Natural killer cell (primary cell): ENCODE data around the gene CDC45. TPM values are rescaled to one million over a fixed set of nuclear protein-coding genes. Genes with fewer than 3 reads are reported as not detected.

Experiments
- ATAC-seq, 3 donors: fragments of 150-1000 bp in 2 of 3; fragments of 200-7000 bp in 1 of 3; cut with Tn5 transposase; 1 replicate in 1 of 3; 2 replicates in 2 of 3; pipeline ENCODE4 v1.10.0; 2021; ENCODE audit warnings: mild to moderate bottlenecking in 2 of 3, moderate library complexity in 2 of 3
- DNase-seq, 2 donors: peaks; one replicate each; pipeline versions ENCODE4 v3.0.0 to v3.0.0-alpha.2; 2013 to 2021; ENCODE audit warnings: mixed read lengths in 1 of 2
- H3K27ac ChIP-seq: one replicate; pipeline ENCODE4 v1.5.1; 2013; ENCODE audit warnings: mild to moderate bottlenecking, low read length
- H3K27me3 ChIP-seq: one replicate; pipeline ENCODE4 v1.6.1; 2013; ENCODE audit warnings: low read length; ENCODE audit not compliant: control insufficient read depth, insufficient read depth
- H3K36me3 ChIP-seq: one replicate; pipeline ENCODE4 v1.6.1; 2013; ENCODE audit warnings: low read length; ENCODE audit not compliant: control insufficient read depth, insufficient read depth
- H3K4me1 ChIP-seq: one replicate; pipeline ENCODE4 v1.6.1; 2013; ENCODE audit warnings: low read length; ENCODE audit not compliant: control insufficient read depth, insufficient read depth
- H3K4me3 ChIP-seq: one replicate; pipeline ENCODE4 v1.5.1; 2013; ENCODE audit warnings: low read length
- H3K9me3 ChIP-seq: one replicate; pipeline ENCODE4 v1.6.1; 2013; ENCODE audit warnings: low read length; ENCODE audit not compliant: control insufficient read depth, insufficient read depth
- H3K27ac Mint-ChIP-seq, 2 donors: one replicate each; pipeline ENCODE4 v1.8.0; 2022; ENCODE audit warnings: mild to moderate bottlenecking in 2 of 2, mixed read lengths in 2 of 2, moderate library complexity in 1 of 2
- H3K27me3 Mint-ChIP-seq, 2 donors: one replicate each; pipeline ENCODE4 v1.8.0; 2022; ENCODE audit warnings: low read depth in 2 of 2, mixed read lengths in 2 of 2
- H3K36me3 Mint-ChIP-seq: one replicate; pipeline ENCODE4 v1.8.0; 2022; ENCODE audit warnings: mixed read lengths
- H3K4me1 Mint-ChIP-seq, 2 donors: one replicate each; pipeline ENCODE4 v1.8.0; 2022; ENCODE audit warnings: mixed read lengths in 2 of 2
- H3K4me3 Mint-ChIP-seq: one replicate; pipeline ENCODE4 v1.8.0; 2022; ENCODE audit warnings: mild to moderate bottlenecking, moderate library complexity, mixed read lengths
- H3K9me3 Mint-ChIP-seq, 2 donors: one replicate each; pipeline ENCODE4 v1.8.0; 2022; ENCODE audit warnings: mixed read lengths in 2 of 2
- WGBS: methylation state at CpG from one replicate; pipeline ENCODE4 v1.1.7; 2013; ENCODE audit warnings: missing lambda C conversion rate; ENCODE audit not compliant: insufficient coverage; 5-methylcytosine and 5-hydroxymethylcytosine counted together
- intact Hi-C: fragments of 100-400 bp; cut with micrococcal nuclease; formaldehyde crosslinking; loops from one replicate; pipeline ENCODE4 v1.14.2; 2022
- total RNA-seq, 4 donors: library from RNA; stranded (reverse); fragments of 120-200 nt in 1 of 4; gene quantifications; one replicate each; pipeline versions ENCODE4 v1.2.3 to v1.2.4, GENCODE V29; 2013 to 2022
- TF ChIP-seq, protein P1 (sequence below): fragments of 200-600 bp; IDR thresholded peaks from one replicate; pipeline ENCODE4 v1.8.0; 2022; ENCODE audit warnings: antibody characterized with exemption

The CDC45 gene
- total RNA-seq, 3 donors from 2014 or later (not counting 1 experiment from before 2014, with no cell fraction given) = 1.6 to 4.8 (median 3.3) TPM

- ATAC-seq (peak in 1 of 3 donors; percentile 0), DNase-seq (no peak)
- Histone ChIP-seq H3K4me1 (peaks cover 30% of the 10 kb centered on the region), H3K4me3 (peak overlapping the region; percentile 71), H3K9me3 (no peaks in the 10 kb centered on the region), H3K36me3 (peaks cover 14% of the 10 kb centered on the region), H3K27me3 (no peaks in the 10 kb centered on the region), H3K27ac (peak overlapping the region; percentile 97)
- TF ChIP-seq, protein P1, sequence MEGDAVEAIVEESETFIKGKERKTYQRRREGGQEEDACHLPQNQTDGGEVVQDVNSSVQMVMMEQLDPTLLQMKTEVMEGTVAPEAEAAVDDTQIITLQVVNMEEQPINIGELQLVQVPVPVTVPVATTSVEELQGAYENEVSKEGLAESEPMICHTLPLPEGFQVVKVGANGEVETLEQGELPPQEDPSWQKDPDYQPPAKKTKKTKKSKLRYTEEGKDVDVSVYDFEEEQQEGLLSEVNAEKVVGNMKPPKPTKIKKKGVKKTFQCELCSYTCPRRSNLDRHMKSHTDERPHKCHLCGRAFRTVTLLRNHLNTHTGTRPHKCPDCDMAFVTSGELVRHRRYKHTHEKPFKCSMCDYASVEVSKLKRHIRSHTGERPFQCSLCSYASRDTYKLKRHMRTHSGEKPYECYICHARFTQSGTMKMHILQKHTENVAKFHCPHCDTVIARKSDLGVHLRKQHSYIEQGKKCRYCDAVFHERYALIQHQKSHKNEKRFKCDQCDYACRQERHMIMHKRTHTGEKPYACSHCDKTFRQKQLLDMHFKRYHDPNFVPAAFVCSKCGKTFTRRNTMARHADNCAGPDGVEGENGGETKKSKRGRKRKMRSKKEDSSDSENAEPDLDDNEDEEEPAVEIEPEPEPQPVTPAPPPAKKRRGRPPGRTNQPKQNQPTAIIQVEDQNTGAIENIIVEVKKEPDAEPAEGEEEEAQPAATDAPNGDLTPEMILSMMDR = no peak
- Mint-ChIP-seq H3K4me3 (peak overlapping the region; percentile 96), H3K27ac (peak overlapping the region; percentile 83 to 95), H3K36me3 (no peaks in the 10 kb centered on the region), H3K4me1 (peaks cover 33 to 41% of the 10 kb centered on the region in 2 donors), H3K27me3 (no peaks in the 10 kb centered on the region), H3K9me3 (no peaks in the 10 kb centered on the region)
- intact Hi-C loops = loop anchor here (1.0 kb wide), 3 partner anchors 14 to 31 kb away; partner anchors contain the start of gene MRPL40
- WGBS = 29% methylated on average over 21 of the region's 22 CpGs
Measured at GRCh38 chr22:19446603-19447329, 33.0 kb upstream of the CDC45 start.

DNA sequence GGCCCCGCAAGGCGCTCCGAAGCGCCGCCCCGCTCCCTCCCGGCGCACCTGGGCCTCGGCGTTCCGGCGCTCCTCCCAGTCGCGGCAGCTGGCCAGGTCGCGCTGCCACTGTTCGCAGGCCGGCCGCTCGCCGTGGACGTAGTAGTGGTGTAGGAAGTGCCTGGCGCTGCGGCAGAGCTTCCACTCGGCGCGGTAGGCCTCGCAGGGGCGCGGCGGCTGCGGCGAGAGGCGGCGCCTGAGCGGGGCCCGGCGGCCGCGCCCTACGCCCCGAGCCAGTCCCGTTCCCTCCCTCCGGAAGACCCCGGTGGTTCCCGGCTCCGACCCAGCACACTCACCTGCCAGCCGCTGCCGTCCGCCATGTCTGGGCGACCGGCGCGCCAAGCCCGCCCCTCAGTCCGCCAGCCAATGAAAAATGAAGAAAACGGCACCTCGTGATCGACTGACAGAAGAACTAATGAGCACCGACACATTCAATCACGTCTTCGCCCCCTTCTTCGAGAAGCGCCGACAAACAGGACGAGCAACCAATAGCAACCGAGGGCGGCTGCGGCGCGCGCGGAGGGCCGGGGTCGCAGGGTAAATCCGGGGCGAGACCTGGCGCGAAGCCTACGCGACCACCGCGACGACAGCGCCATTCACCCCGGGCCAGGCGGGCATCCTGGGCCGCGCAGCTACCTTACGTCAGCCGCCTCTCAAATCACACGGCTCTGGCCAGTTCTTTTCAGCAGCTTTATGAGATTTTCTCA is 32.2 kb upstream of the CDC45 start, which contains the start of gene C22orf39:
TSS of gene C22orf39 (minus strand) at position 382 of the 746 bp plus-strand sequence. CDS start at position 359, 23 bp downstream.
- H3K27ac ChIP-seq = peak within 1 kb of the TSS; percentile 97
- Mint-ChIP-seq H3K4me1 (peaks cover 33 to 36% of the 10 kb centered on the region in 2 donors), H3K27ac (peak within 1 kb of the TSS; percentile 83 to 95), H3K4me3 (peak within 1 kb of the TSS; percentile 96), H3K9me3 (no peaks in the 10 kb centered on the region), H3K27me3 (no peaks in the 10 kb centered on the region), H3K36me3 (no peaks in the 10 kb centered on the region)
- ATAC-seq (peak; percentile 91 to 95 (median 92)), DNase-seq (peak; percentile 81 to 94)
- no peaks in the 10 kb centered on the region for H3K27me3 ChIP-seq
- peaks cover 16% of the 10 kb centered on the region for H3K36me3 ChIP-seq
- peaks cover 30% of the 10 kb centered on the region for H3K4me1 ChIP-seq
- intact Hi-C loops = loop anchor here (1.0 kb wide), 3 partner anchors 15 to 30 kb away; partner anchors contain the start of gene MRPL40
- TF ChIP-seq, protein P1 = no peak
- H3K9me3 ChIP-seq = no peaks in the 10 kb centered on the region
- WGBS = under 1% methylated on average over 92 of the region's 92 CpGs
- peak within 1 kb of the TSS; percentile 71 for H3K4me3 ChIP-seq

GRCh38 chr22:19448076-19448607 is 31.6 kb upstream of the CDC45 start:
- intact Hi-C loops = no loop called here
- peaks cover 33 to 36% of the 10 kb centered on the region in 2 donors for H3K4me1 Mint-ChIP-seq
- peaks cover 18% of the 10 kb centered on the region for H3K36me3 ChIP-seq
- H3K9me3 ChIP-seq = no peaks in the 10 kb centered on the region
- peak overlapping the region; percentile 71 for H3K4me3 ChIP-seq
- H3K27me3 ChIP-seq = no peaks in the 10 kb centered on the region
- H3K27ac ChIP-seq = peak overlapping the region; percentile 97
- peak overlapping the region; percentile 96 for H3K4me3 Mint-ChIP-seq
- TF ChIP-seq, protein P1 = no peak
- H3K9me3 Mint-ChIP-seq = no peaks in the 10 kb centered on the region
- 25% methylated on average over 14 of the region's 14 CpGs for WGBS
- H3K36me3 Mint-ChIP-seq = peaks cover 5% of the 10 kb centered on the region
- peak; percentile 22 to 48 (median 25) for ATAC-seq
- H3K27ac Mint-ChIP-seq = peak overlapping the region; percentile 83 to 95
- peak in 1 of 2 donors; percentile 60 for DNase-seq
- H3K4me1 ChIP-seq = peaks cover 30% of the 10 kb centered on the region
- no peaks in the 10 kb centered on the region for H3K27me3 Mint-ChIP-seq
